ENCODE results near the gene PCSK2.

The PCSK2 gene

GRCh38 chr20:17529586-17529985 is 302.7 kb downstream of the PCSK2 start:
- no peak for DNase-seq (ENCODE audit: extremely low read depth in 1 of 2, low read depth in 1 of 2)

GRCh38 chr20:17530153-17530552 is 303.3 kb downstream of the PCSK2 start:
- no peak for DNase-seq (ENCODE audit: extremely low read depth in 1 of 2, low read depth in 1 of 2)

GRCh38 chr20:17530716-17531664 is 304.1 kb downstream of the PCSK2 start, which contains the start of gene BFSP1:
Gene BFSP1 (minus strand): TSS chr20:17531379. CDS start chr20:17531329, 50 bp downstream.
- no peak for DNase-seq (ENCODE audit: extremely low read depth in 1 of 2, low read depth in 1 of 2)

- DNase-seq (ENCODE audit: extremely low read depth in 1 of 2, low read depth in 1 of 2) = no peak
These were observed 304.8 kb downstream of the PCSK2 start for GRCh38 chr20:17531665-17532025.

- no peak for DNase-seq (ENCODE audit: extremely low read depth in 1 of 2, low read depth in 1 of 2)
These were observed 306.6 kb downstream of the PCSK2 start for GRCh38 chr20:17533396-17533795.

GRCh38 chr20:17534077-17534476 is 307.2 kb downstream of the PCSK2 start:
- DNase-seq (ENCODE audit: extremely low read depth in 1 of 2, low read depth in 1 of 2) = no peak

Measured in stimulated activated CD8-positive, alpha-beta memory T cell treated with anti-CD3 and anti-CD28 coated beads, Interleukin-7, amount 100 ng/mL, for 48 hours (primary cell).